Middle frontal gyrus (tissue), 1 donor: Measurements from ENCODE around the gene CAMK2A.

ENCODE experiments used
- DNase-seq: peaks from one replicate; pipeline ENCODE4 v3.0.0-alpha.2; 2015; ENCODE audit warnings: low spot score; ENCODE audit errors: extremely low spot score

CAMK2A gene

GRCh38 chr5:150213530-150213929, 76.0 kb downstream of the CAMK2A start:
- no peak for DNase-seq

- DNase-seq, result no peak
These were observed 78.2 kb downstream of the CAMK2A start for GRCh38 chr5:150211156-150212030.

GRCh38 chr5:150210644-150211043, 78.9 kb downstream of the CAMK2A start:
- no peak for DNase-seq

- no peak for DNase-seq
These were observed 80.4 kb downstream of the CAMK2A start for GRCh38 chr5:150209099-150209635.

- DNase-seq, result no peak
These were observed 81.1 kb downstream of the CAMK2A start for GRCh38 chr5:150208187-150209098.

GRCh38 chr5:150206779-150207115, 82.8 kb downstream of the CAMK2A start:
- no peak for DNase-seq

- DNase-seq, result no peak
These were observed 83.3 kb downstream of the CAMK2A start for GRCh38 chr5:150206098-150206778.

- DNase-seq, result no peak
These were observed 85.0 kb downstream of the CAMK2A start for GRCh38 chr5:150204590-150204960.

GRCh38 chr5:150203832-150204589, 85.6 kb downstream of the CAMK2A start:
- DNase-seq, result no peak

- no peak for DNase-seq
These were observed 87.1 kb downstream of the CAMK2A start for GRCh38 chr5:150202501-150202900.

GRCh38 chr5:150197476-150197875, 92.1 kb downstream of the CAMK2A start:
- no peak for DNase-seq

GRCh38 chr5:150196986-150197385, 92.6 kb downstream of the CAMK2A start:
- DNase-seq, result no peak

- DNase-seq, result no peak
These were observed 93.1 kb downstream of the CAMK2A start for GRCh38 chr5:150196514-150196913.

- DNase-seq, result no peak
These were observed 93.7 kb downstream of the CAMK2A start for GRCh38 chr5:150195736-150196485.

- no peak for DNase-seq
These were observed 97.1 kb downstream of the CAMK2A start for GRCh38 chr5:150192462-150192861.

- no peak for DNase-seq
These were observed 98.6 kb downstream of the CAMK2A start for GRCh38 chr5:150190987-150191386.

GRCh38 chr5:150190503-150190979, 99.0 kb downstream of the CAMK2A start:
- DNase-seq, result no peak

- DNase-seq, result no peak
These were observed 99.7 kb downstream of the CAMK2A start, which contains the start of gene SLC6A7 for GRCh38 chr5:150189728-150190502. Gene SLC6A7 (plus strand): TSS chr5:150190062. CDS start chr5:150190328, 266 bp downstream.

GRCh38 chr5:150189326-150189725, 100.2 kb downstream of the CAMK2A start:
- no peak for DNase-seq
